NCI-H2196 (cell line): ENCODE results near the gene FAM221B.

Experiments
- DNase-seq: peaks from one replicate; lab custom pipeline; 2025; ENCODE audit not compliant: unreplicated experiment; lab: John Stamatoyannopoulos, UW

The FAM221B gene

DNA sequence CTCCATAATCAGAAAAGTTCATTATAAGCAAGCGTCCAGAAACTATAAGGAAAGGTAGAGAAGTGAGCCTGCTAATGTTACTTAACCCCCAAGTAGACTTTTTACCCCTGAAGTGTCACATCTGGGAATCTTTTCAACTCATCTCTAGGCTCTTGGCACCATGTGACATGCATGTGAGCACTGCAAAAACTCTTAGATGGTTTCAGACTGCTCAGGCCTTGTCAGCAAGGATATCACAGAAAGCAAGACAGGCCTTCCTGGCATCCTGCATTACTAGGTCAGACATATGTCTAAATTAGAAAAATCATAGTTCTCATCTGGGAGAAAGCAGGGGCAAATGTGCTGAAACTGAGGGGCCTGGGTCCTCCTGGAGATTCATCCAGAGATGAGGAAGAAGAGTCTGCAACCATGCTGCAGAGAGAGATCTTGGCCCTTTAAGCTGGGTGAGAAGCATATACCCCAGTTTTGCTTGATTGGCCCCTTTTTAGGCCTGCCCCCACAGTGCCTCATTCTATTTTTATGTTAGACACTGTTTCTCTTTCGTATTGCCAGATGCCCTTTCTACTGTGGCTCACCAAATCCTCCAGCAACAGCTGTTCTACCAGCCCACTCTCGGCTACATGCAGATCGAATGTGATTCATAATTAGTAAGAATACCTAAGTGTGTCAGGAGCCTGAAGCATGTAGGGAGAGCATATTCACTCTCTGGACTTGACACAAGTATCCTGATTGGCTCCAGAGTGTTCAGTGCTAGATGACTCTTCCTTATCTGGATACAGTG, 19.4 kb upstream of the FAM221B start:
- no peak for DNase-seq

GRCh38 chr9:35845824-35846771, 17.6 kb upstream of the FAM221B start:
- no peak for DNase-seq

GRCh38 chr9:35844628-35845270, 16.2 kb upstream of the FAM221B start:
- DNase-seq = peak; percentile 37

GRCh38 chr9:35842795-35843194, 14.3 kb upstream of the FAM221B start:
- no peak for DNase-seq

GRCh38 chr9:35842020-35842745, 13.7 kb upstream of the FAM221B start:
- no peak for DNase-seq

- no peak for DNase-seq
These were observed 13.0 kb upstream of the FAM221B start for GRCh38 chr9:35841645-35841900.

DNA sequence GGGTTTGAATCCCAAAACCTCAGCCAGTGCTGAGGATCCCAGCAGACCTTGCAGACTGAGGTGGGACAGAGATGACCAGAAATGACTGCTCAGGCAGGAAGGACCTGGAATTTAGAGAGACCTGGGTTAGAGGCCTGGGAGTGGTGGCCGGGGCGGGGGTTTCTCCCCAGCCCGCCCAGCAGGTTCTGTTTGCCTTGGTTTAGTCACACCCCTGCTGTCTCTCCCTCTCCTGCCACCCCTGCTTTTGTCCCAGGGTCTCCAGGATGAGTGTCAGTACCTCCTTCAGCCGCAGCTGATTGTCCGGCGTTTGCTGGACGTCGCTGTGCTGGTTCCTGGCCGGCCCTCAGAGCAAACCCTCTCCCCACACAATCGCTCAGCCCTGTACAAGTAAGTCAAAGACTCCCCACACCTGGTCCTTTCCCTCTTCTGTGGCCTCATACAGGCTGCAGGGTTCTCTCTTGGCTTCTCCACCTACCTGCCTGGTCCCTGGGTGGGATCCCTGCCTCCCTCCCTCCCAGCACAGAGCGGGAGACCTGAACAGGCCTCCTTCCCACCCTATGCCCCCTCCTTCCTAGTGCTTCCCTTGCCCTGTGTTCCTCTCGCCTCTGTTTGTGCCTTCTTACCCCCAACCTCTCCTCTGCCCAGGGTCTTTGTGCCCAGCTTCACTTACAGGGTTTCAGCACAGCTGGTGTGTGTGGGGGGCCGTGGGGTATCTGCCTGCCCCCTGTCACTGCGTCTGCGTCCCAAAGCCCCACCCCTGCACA, 12.5 kb upstream of the FAM221B start:
- no peak for DNase-seq

DNA sequence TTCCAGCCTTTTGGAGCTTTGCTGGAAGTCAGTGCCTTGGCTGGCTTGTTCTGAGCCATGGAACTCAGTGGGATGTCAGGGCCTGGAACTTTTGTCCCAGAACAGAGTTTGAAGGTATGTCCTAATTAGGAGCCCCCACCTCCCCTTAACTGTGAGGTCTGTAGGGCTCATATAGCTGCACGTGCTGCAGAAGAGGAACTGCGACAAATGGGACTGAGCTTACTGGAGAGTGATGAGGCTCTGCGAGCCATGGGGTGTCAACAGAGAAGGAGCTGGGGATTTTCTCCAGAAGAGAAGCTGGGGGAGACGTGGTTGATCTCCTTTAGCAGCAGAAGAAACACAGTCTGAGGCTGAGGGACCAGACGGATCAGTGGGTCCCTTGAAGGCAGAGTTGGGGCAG, 11.4 kb upstream of the FAM221B start:
- no peak for DNase-seq

- no peak for DNase-seq
These were observed 8.1 kb upstream of the FAM221B start for GRCh38 chr9:35836595-35836994.

GRCh38 chr9:35835766-35836165, 7.2 kb upstream of the FAM221B start:
- no peak for DNase-seq

DNA sequence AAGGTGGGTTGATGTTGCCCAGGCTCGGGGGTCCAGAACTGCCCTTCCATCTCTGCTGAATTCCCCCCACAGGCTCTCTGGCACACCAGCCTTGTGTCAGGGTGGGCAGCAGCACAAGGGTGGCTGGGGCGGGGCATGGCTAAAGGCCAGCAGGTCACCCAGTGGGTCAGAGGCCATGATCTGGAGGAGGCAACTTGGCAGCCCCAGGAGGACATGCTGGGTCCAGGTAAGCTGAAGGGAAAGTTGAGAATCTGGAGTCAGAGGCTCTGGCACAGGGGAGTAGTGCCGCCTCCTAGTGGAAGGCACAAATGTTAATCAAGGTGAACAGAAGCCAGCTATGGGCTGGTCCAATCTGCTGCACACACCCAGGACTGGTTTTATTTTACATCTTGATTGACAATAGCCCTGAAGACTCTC, 6.7 kb upstream of the FAM221B start:
- no peak for DNase-seq

DNA sequence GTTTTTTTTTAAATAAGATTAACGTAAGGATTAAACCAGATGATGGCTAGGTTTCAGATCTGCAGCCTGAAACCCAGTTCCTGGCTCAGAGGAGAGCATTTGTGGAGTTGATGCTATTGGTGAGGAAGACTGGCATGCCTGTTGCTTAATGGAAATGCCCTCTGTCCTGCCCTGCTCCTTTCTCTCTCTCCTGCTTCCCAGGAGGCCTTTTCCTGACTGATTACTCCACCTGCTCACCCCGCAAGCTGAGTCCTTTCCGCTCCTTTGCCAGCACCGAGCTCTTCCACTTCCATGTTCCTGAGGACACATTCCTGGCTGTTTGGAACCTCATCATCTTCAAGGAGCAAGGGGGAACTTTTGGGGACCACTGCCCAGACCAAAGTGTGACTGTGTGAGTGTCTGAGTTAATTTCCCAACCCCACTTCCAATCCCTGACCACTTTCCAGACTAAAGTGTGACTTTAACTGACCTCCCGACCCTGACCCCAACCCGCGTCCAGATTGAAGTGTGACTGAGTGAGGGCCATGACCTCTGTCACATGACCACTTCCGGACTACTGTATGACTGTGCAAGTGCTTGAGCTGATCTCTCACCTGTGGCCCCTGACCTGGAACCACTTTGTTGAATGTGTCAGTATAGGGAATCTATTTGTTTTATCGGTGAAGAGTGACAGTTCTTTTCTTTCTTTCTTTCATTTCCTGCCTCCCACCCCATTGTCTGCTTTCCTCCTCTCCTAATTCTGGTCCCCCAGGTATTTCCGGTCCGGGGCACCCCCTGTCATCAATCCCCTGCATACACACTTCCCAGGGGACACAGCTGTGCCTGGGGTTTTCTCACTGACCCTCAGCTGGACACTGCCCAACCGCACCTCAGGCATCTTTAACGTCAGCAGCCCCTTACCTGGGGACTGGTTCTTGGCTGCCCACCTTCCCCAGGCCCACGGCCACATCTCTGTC, 6.0 kb upstream of the FAM221B start:
- DNase-seq = no peak

GRCh38 chr9:35832814-35833213, 4.3 kb upstream of the FAM221B start:
- DNase-seq = no peak

DNA sequence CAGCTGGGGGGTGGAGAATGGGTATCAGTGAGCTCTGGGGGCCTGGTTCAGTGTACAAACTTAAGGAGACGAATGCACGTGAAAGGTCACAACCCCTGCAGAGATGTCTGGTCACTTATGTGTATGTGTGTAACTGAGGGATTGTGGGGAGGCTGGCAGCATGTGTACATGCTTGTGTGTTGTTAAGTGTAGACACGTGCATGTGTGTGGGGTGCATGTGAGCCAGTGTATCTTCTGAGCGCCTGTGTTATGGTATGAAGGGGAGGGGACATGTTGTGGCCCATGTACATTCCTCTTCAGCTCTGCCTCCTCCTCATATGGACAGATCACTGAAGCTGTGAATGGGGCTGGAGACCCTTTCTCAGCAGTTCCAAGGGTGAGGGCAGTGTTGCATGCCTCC, 2.5 kb upstream of the FAM221B start:
- DNase-seq = no peak

GRCh38 chr9:35829764-35830096, 1.2 kb upstream of the FAM221B start:
- no peak for DNase-seq

- DNase-seq = peak; percentile 92
These were observed 692 bp upstream of the FAM221B start, which contains the start of gene TMEM8B for GRCh38 chr9:35829084-35829763. TSS of gene TMEM8B (plus strand) at chr9:35829228. CDS start at chr9:35829448, 220 bp downstream.

DNA sequence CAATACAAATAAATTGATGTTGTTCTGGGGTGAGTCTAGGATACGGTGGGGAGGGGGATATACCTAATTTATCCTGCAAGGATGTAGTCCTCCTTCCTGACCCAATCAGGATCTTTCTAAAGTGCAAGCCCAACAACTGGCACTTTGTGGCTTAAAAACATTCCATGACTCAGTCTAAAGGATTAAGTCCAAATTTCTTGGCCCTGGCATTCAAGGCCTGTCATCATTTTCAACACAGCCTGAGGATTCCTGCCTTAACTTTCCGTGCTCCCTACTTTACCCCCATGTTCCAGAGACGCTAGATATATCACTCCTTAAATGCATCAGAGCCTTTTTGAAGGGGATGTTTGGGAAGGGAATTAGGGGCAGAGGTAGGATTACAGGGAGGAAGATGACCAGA, 1.0 kb downstream of the FAM221B start:
- no peak for DNase-seq

- peak; percentile 60 for DNase-seq
These were observed 2.3 kb downstream of the FAM221B start for GRCh38 chr9:35826071-35826701.
